ENCODE measurements around the gene CRHR2.

The CRHR2 gene

GRCh38 chr7:30706908-30707307, 24.7 kb upstream of the CRHR2 start:
- DNase-seq (ENCODE audit: low spot score) = no peak

- DNase-seq (ENCODE audit: low spot score) = no peak
Measured at GRCh38 chr7:30706316-30706715, 24.1 kb upstream of the CRHR2 start.

- DNase-seq (ENCODE audit: low spot score) = no peak
Measured at GRCh38 chr7:30705596-30705995, 23.3 kb upstream of the CRHR2 start.

DNA sequence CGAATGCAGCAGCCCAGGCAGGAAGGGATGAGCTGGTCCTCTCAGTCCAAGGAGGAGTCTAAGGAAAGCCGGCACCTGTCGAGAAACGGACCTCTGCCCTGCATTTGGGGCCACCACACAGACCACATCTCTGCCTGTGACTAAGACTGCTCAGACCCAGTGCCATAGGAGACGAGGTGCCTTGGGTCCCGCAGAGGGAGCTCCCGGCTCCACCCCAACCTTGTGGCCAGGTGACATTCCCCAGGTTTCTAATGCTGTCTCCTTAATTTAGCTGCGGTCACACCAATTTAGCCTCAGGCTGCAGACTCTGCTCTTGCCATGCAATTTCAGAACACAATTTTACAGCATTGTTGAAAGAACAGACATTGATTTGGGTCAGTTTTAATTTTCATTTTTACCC, 22.8 kb upstream of the CRHR2 start:
- DNase-seq (ENCODE audit: low spot score) = no peak

GRCh38 chr7:30703756-30704155, 21.5 kb upstream of the CRHR2 start:
- DNase-seq (ENCODE audit: low spot score) = no peak

DNA sequence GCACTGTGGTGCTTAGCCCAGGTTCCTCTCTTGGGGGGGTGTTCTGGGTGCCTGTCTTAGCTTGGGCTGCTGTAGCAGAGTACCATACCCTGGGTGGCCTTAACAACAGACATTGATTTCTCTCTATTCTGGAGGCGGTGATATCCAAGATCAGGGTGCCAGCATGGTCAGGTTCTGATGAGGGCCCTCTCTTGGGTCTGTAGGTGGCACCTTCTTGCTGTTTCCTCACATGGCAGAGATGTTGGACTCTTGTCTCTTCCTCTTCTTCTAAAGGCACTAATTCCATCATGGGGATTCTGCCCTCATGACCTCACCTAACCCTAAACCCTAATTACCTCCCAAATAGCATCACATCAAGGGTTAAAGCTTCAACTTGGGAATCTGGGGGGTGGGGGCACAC, 19.9 kb upstream of the CRHR2 start:
- peak; percentile 52 for DNase-seq (ENCODE audit: low spot score)

- DNase-seq (ENCODE audit: low spot score) = no peak
Measured at GRCh38 chr7:30700941-30701340, 18.7 kb upstream of the CRHR2 start.

DNA sequence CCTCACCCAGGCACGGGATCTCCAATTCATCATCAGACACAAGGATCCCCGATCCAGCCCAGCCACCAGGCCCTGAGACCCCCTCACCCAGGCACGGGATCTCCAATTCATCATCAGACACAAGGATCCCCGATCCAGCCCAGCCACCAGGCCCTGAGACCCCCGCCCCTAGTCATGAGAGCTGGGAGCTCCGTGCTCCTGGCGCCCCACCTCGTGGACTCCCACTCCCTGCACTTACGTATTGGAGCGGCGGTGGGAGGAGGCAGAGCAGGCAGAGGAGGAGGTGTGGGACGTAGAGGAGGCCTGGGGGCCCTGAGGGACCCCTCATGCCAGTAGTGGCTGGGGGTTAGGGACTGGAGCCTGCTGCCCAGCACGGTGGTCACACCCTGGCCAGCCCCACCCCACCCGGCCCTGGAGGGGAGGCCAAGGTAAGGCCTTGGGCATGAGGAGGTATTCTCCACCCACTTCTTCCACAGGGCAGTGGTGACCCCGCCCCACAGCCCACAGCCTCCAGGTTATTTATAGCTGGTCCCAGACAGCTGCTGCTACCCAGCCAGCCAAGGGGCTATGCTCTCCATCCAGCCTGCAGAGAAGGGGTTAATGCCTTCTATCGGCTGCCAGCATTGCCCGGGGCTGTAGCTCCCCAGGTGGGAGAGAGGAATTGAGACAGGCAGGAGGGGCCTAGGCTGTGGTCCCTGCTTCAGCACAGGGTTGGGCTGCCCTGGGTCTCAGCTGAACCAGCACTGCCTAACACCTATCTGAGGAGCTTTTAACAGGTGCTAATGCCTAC, 17.6 kb upstream of the CRHR2 start:
- DNase-seq (ENCODE audit: low spot score) = no peak

DNA sequence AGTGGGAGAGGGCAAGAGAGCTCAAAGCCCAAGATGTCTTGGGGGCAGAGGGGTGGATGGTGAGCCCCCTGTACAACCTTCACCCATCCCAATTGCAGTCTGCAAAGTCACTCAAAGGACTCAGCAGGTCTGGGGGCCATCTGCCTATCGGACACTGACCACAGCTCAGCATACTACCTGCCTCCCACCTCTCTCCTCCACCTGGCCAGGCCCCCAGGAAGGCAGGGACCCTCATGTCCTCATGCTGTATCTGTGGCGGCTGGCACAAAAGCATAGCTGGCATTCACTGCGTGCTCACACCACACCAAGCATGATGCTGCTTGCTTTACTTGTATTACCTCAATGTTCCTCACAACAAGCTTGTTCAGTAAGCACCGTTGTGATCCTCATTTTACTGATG, 16.2 kb upstream of the CRHR2 start:
- DNase-seq (ENCODE audit: low spot score) = no peak

- DNase-seq (ENCODE audit: low spot score) = no peak
Measured at GRCh38 chr7:30697719-30698460, 15.6 kb upstream of the CRHR2 start.

GRCh38 chr7:30694774-30695721, 12.8 kb upstream of the CRHR2 start:
- no peak for DNase-seq (ENCODE audit: low spot score)

DNA sequence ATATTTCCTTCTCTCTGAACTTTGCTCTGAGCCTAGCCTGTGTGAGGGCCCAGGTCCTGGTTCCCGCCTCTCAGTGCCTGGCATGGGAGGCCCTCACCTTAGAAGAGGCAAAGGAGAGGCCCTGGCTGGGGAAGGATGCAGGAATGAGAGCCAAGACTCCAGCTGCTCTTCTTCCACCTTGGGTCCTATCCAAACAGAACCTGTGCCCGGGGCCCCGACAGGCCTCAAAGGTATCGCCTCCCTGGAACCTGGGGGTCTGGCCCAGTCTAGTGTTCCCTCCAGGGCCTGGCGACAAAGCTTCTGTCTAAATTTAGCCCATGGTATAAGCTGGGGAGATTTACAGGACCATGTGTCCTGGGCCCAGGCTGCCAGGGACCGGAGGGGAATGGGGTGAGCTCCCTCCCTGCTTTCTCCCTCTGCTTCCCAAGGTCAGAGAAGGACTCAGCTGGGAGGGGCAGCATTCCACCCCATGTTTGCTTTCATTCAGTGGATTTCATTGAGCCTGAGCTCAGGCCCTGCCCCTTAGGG, 12.0 kb upstream of the CRHR2 start:
- DNase-seq (ENCODE audit: low spot score) = no peak

- DNase-seq (ENCODE audit: low spot score) = no peak
Measured at GRCh38 chr7:30692882-30693281, 10.6 kb upstream of the CRHR2 start.

GRCh38 chr7:30692438-30692837, 10.2 kb upstream of the CRHR2 start:
- no peak for DNase-seq (ENCODE audit: low spot score)

DNA sequence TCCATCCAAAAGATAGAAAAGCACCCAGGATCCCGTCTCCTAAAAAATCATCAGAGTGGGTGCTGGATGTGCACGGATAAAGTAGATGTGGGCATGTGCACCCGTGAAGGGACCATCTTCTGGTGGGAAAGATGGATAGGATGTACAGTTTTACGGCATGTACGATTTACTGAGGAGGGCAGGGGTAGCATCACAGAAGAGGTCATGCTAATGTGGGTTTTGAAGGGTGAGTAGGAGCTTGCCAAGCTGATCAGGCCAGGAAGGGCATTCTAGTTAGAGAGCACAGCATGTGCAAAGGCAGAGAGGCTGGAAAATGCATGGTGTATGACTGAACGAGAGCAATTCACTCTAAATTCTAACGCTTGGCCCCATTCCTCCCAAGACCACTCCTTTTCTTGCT, 7.8 kb upstream of the CRHR2 start:
- DNase-seq (ENCODE audit: low spot score) = no peak

DNA sequence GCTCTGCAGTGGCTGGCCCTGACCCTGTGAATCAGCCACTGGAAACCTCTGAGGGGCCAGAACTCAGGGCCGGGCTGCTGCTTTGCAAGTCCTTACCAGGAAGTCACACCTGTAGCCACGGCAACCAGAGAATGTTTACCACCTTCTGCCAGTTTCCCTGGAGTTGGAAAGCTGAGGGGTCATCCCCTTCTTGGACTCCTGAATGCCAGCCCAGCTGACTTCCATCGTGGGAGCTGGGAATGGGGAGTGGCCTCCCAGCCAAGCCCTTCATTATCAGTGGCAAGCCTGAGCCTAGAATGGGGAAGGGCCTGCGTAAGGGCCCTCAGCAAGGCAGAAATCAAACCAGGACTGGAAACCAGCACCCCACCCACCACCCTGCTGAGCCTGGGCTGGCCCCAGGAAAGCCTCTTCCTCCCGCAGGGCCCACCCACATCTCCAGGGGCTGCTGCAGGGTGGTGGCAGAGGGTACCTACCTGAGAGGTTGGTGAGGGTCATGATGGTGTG, 6.5 kb upstream of the CRHR2 start:
- DNase-seq (ENCODE audit: low spot score) = no peak

- DNase-seq (ENCODE audit: low spot score) = no peak
Measured at GRCh38 chr7:30687604-30688003, 5.3 kb upstream of the CRHR2 start.

DNA sequence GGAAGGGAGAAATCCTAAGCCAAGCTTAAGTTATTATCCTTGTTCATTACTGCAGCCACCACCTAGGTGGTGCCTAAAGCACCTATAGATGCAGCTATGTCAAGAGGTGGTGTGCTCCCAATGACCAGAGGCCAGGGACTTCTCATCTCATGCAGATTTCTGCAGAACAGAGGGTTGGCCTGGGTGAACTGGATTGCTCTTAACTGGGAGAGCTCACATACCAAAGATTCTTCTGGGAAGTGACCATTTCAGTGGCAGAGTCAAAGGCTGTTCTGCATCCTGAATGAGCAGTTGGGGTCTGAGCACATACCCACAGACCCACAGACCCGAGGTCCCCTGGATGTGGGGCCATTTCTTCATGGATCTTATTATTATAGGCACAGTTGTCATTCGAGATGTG, 2.1 kb upstream of the CRHR2 start:
- DNase-seq (ENCODE audit: low spot score) = no peak

DNA sequence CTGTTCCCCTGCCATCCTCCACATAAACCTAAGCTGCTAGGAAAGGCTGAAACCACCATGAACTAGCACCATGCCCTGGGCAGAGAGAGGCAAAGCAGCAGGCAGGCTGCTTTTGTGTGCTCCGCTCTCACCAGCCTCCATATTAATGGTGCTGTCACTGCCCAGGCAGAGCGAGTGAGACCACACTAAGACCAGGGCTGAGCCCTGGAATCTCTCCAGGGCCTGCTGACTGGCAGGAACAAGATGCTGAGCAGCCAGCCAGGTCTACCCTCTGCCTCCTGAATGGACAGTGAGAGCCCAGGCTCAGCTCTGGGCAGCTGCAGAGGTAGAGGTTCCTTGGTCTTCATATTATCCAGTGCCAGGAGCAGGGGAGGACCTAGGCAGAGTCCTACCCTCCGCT, 1.6 kb upstream of the CRHR2 start:
- DNase-seq (ENCODE audit: low spot score) = no peak

DNA sequence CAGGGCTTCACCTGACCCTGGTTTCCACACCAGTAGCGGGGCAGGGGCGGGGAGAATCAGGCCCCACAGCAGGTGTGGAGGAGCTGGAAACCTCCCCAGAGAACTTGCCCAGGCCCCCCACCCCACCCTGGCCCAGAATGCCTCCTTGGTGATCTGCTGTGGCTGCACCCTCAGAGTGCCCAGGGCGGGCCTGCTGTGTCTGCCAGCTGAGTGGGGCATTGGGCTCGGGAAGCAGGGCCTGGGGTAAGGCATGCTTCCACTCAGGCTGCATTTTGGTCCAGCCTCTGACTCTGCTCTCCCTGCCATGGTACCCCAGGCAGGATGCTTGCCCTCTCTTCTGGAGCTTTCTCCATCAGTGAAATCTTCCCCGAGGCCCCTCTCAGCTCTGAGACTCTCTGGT, 1.1 kb upstream of the CRHR2 start:
- DNase-seq (ENCODE audit: low spot score) = no peak

GRCh38 chr7:30681815-30682211, 443 bp downstream of the CRHR2 start:
- no peak for DNase-seq (ENCODE audit: low spot score)

- DNase-seq (ENCODE audit: low spot score) = no peak
Measured at GRCh38 chr7:30681331-30681797, 892 bp downstream of the CRHR2 start.

All from CD4-positive, alpha-beta T cell treated with Interleukin-6 at 100 ng/mL for 8 hours (primary cell).